MM.1S (cell line): ENCODE results near the gene CTDSP2.

ENCODE experiments used
- DNase-seq: peaks from one replicate; pipeline ENCODE4 v3.0.0-alpha.2; 2015
- H2AFZ ChIP-seq: fragments of 300-600 bp; sonication (generic); 2 replicates; pipeline ENCODE4 v1.6.0; 2016; ENCODE audit warnings: antibody characterized with exemption, low read length
- H3F3A ChIP-seq: fragments of 300-600 bp; sonication (generic); 2 replicates; pipeline ENCODE4 v1.6.1; 2016; ENCODE audit warnings: mild to moderate bottlenecking, antibody characterized with exemption, low read length, moderate library complexity, mixed read lengths; ENCODE audit not compliant: insufficient read depth
- H3K27ac ChIP-seq: fragments of 300-600 bp; sonication (generic); 2 replicates; pipeline ENCODE4 v1.5.1; 2016; ENCODE audit warnings: mild to moderate bottlenecking, low read length
- H3K27me3 ChIP-seq: fragments of 300-600 bp; sonication (generic); replicated peaks from 2 replicates; pipeline ENCODE4 v1.6.0; 2016; ENCODE audit warnings: low read length; ENCODE audit not compliant: insufficient read depth
- H3K36me3 ChIP-seq: fragments of 300-600 bp; sonication (generic); replicated peaks from 2 replicates; pipeline ENCODE4 v1.6.1; 2016; ENCODE audit warnings: mild to moderate bottlenecking, low read length, mixed read lengths; ENCODE audit not compliant: insufficient read depth
- H3K4me1 ChIP-seq: fragments of 300-600 bp; sonication (generic); 2 replicates; pipeline ENCODE4 v1.6.1; 2016; ENCODE audit warnings: low read length, mixed read lengths
- H3K4me2 ChIP-seq: fragments of 300-600 bp; sonication (generic); 2 replicates; pipeline ENCODE4 v1.6.0; 2016; ENCODE audit warnings: low read depth, low read length
- H3K4me3 ChIP-seq: fragments of 300-600 bp; sonication (generic); 2 replicates; pipeline ENCODE4 v1.5.1; 2016; ENCODE audit warnings: low read length, mixed read lengths
- H3K79me2 ChIP-seq: fragments of 300-600 bp; sonication (generic); 2 replicates; pipeline ENCODE4 v1.6.1; 2016; ENCODE audit warnings: mixed run types, low read length, mixed read lengths
- H3K9ac ChIP-seq: fragments of 300-600 bp; sonication (generic); 2 replicates; pipeline ENCODE4 v1.6.1; 2016; ENCODE audit warnings: low read length, mixed read lengths
- H3K9me2 ChIP-seq: fragments of 300-600 bp; sonication (generic); replicated peaks from 2 replicates; pipeline ENCODE4 v1.6.1; 2016; ENCODE audit warnings: mild to moderate bottlenecking, low read length, mixed read lengths; ENCODE audit not compliant: insufficient read depth
- H3K9me3 ChIP-seq: fragments of 300-600 bp; sonication (generic); replicated peaks from 2 replicates; pipeline ENCODE4 v1.6.1; 2016; ENCODE audit warnings: mild to moderate bottlenecking, low read length, mixed read lengths; ENCODE audit not compliant: insufficient read depth
- H4K20me1 ChIP-seq: fragments of 300-600 bp; sonication (generic); 2 replicates; pipeline ENCODE4 v1.6.1; 2016; ENCODE audit warnings: mild to moderate bottlenecking, low read length, moderate library complexity, mixed read lengths; ENCODE audit not compliant: insufficient read depth
- EZH2 ChIP-seq: fragments of 300-600 bp; sonication (generic); optimal IDR thresholded peaks from 2 replicates; pipeline ENCODE3; 2017; ENCODE audit warnings: low read depth, mild to moderate bottlenecking, antibody characterized with exemption, low read length, mixed read lengths
- EZH2phosphoT487 ChIP-seq: fragments of 300-600 bp; sonication (generic); IDR thresholded peaks from 2 replicates; pipeline ENCODE4 v1.6.1; 2018; ENCODE audit warnings: antibody characterized with exemption, low read length
- TF ChIP-seq, protein P1 (sequence below): fragments of 300-600 bp; sonication (generic); IDR thresholded peaks from 2 replicates; pipeline ENCODE4 v1.5.1; 2016; ENCODE audit warnings: antibody characterized with exemption, low read length, mixed read lengths

Gene CTDSP2

DNA sequence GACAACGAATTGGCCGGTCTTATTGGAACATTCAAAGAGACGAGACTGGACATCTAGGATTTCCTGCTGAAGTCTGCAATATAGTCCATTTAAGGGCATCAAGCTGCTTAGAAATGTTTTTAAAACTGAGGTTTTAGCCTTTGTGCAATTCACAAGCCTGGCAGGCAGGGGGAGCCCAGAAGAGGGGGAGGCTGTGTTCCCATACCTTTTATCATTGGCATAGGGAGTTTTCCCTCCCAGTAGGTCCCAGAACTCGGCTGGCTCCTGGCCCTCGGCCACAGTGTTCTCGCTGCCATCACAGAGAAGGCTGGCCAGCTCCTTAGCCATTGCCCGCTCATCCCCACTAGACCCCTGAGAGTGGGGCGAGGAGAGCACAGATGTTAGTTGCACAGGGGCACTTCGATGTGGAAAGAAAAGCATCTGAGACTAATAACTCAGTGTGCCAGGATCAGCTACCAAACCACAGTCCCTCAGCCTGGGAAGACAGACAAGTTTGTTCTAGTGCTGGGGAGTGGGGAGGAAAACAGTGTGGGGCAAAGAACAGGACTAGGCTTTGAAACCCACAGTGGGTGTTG lies 43.1 kb downstream of the CTDSP2 start:
- H3K4me1 ChIP-seq, result no peaks in the 10 kb centered on the region
- no peak overlapping the region for H3K4me2 ChIP-seq
- no peak overlapping the region for H3K9ac ChIP-seq
- no peak overlapping the region for H3K27ac ChIP-seq
- H2AFZ ChIP-seq, result no peak overlapping the region
- 0 out of 2 replicates have a peak, but pooled peaks cover 4% of the 10 kb centered on the region for H3K36me3 ChIP-seq
- TF ChIP-seq, protein P1, sequence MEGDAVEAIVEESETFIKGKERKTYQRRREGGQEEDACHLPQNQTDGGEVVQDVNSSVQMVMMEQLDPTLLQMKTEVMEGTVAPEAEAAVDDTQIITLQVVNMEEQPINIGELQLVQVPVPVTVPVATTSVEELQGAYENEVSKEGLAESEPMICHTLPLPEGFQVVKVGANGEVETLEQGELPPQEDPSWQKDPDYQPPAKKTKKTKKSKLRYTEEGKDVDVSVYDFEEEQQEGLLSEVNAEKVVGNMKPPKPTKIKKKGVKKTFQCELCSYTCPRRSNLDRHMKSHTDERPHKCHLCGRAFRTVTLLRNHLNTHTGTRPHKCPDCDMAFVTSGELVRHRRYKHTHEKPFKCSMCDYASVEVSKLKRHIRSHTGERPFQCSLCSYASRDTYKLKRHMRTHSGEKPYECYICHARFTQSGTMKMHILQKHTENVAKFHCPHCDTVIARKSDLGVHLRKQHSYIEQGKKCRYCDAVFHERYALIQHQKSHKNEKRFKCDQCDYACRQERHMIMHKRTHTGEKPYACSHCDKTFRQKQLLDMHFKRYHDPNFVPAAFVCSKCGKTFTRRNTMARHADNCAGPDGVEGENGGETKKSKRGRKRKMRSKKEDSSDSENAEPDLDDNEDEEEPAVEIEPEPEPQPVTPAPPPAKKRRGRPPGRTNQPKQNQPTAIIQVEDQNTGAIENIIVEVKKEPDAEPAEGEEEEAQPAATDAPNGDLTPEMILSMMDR, result peak; percentile 80
- TF ChIP-seq EZH2phosphoT487, result no peak
- H3K27me3 ChIP-seq, result no peaks in the 10 kb centered on the region
- H4K20me1 ChIP-seq, result no peaks in the 10 kb centered on the region
- no peaks in the 10 kb centered on the region for H3K79me2 ChIP-seq
- no peaks in the 10 kb centered on the region for H3K9me2 ChIP-seq
- DNase-seq, result peak; percentile 21
- no peak overlapping the region for H3K4me3 ChIP-seq
- H3F3A ChIP-seq, result no peaks in the 10 kb centered on the region
- no peaks in the 10 kb centered on the region for H3K9me3 ChIP-seq

DNA sequence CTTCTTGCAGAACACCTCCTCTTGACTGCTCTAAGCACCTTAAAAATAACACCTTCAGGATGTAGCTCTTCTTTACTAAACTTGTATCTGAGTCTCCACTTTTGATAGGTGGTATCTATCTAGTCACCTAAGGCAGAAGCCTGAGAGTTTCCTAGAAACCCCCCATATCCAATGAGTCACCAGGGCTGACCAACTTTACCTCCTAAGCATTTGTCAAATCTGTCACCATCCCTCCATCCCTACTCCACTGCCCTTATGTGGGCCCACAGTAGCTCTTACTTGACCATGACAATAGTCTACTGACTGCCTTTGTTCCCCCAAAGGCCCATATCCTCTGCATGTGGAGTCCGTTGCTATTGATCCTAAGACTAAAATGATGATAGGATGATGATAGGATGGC lies 43.9 kb downstream of the CTDSP2 start:
- H3K4me3 ChIP-seq, result no peak overlapping the region
- H3K4me2 ChIP-seq, result no peak overlapping the region
- H3K9me3 ChIP-seq, result no peaks in the 10 kb centered on the region
- no peaks in the 10 kb centered on the region for H3K79me2 ChIP-seq
- H3K9me2 ChIP-seq, result no peaks in the 10 kb centered on the region
- no peaks in the 10 kb centered on the region for H3K4me1 ChIP-seq
- no peak for TF ChIP-seq EZH2
- TF ChIP-seq, protein P1, result no peak
- no peak for TF ChIP-seq EZH2phosphoT487
- 0 out of 2 replicates have a peak, but pooled peaks cover 4% of the 10 kb centered on the region for H3K36me3 ChIP-seq
- H2AFZ ChIP-seq, result no peak overlapping the region
- H4K20me1 ChIP-seq, result no peaks in the 10 kb centered on the region
- H3F3A ChIP-seq, result no peaks in the 10 kb centered on the region
- no peak for DNase-seq
- H3K9ac ChIP-seq, result no peak overlapping the region
- H3K27ac ChIP-seq, result no peak overlapping the region
- H3K27me3 ChIP-seq, result no peaks in the 10 kb centered on the region

DNA sequence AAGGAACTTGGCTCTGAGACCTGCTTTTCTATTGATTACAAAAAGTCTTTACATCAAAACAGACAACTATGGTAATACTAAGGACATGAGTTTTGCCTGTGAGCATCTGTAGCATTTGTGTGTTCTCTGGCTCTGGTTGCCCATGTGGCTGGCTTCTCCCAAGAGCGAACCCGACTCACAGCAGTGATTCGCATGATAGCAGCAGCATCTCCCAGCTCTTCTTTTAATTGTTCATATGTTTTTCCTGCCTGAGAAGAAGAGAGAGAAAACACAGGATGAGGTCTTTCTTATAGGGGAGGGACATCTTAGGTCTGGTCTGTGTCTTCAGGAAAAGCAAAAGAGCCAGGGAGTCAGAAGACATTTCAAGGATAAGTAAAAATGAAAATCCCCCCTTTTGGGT lies 45.6 kb downstream of the CTDSP2 start:
- Histone ChIP-seq H3K27me3 (no peaks in the 10 kb centered on the region), H4K20me1 (no peaks in the 10 kb centered on the region), H3K79me2 (no peaks in the 10 kb centered on the region), H3K9me2 (no peaks in the 10 kb centered on the region), H3K27ac (no peak overlapping the region), H3K4me3 (no peak overlapping the region), H3K4me2 (no peak overlapping the region), H3K36me3 (0 out of 2 replicates have a peak, but pooled peaks cover 7% of the 10 kb centered on the region), H3K9me3 (no peaks in the 10 kb centered on the region), H2AFZ (no peak overlapping the region), H3K9ac (no peak overlapping the region), H3F3A (no peaks in the 10 kb centered on the region), H3K4me1 (no peaks in the 10 kb centered on the region)
- TF ChIP-seq, protein P1, result no peak
- TF ChIP-seq EZH2 (no peak), EZH2phosphoT487 (no peak)
- DNase-seq, result no peak
